K562 (cell line): ENCODE results near the gene ST6GALNAC6. TPM values are rescaled to one million over a fixed set of nuclear protein-coding genes. Genes with fewer than 3 reads are reported as not detected.
A peak's percentile ranks its signal among the peaks of the same experiment; 100 is the strongest.

Experiments used
- ATAC-seq: fragments of 200-7000 bp; cut with Tn5 transposase; 3 replicates; pipeline ENCODE4 v1.9.1; 2020; ENCODE audit warnings: moderate library complexity
- BruUV-seq: library from RNA; stranded (reverse); fragments of 400-500 nt; replicated peaks from 2 replicates; lab custom pipeline; 2021; lab: Mats Ljungman, UMichigan
- CTCF ChIA-PET: fragments of 300-600 bp; formaldehyde crosslinking; extraction: SDS; loops from one replicate; lab custom pipeline; 2021; ENCODE audit warnings: low intra/inter-chr PET ratio; lab: Yijun Ruan, JAX
- POLR2A ChIA-PET: fragments of 300-600, 350-650 bp; sonication (Branson Sonifier 250); formaldehyde crosslinking; extraction: SDS; loops from one replicate; lab custom pipeline; 2021; ENCODE audit warnings: antibody characterized with exemption, inconsistent platforms; lab: Yijun Ruan, JAX
- DNase-seq, 4 experiments: peaks; one replicate each; pipeline versions ENCODE4 v3.0.0 to v3.0.0-alpha.2; 2011 to 2018; ENCODE audit warnings: low spot score in 3 of 4, mixed read lengths in 3 of 4; ENCODE audit errors: extremely low read depth in 1 of 4
- FAIRE-seq: peaks from 2 replicates; lab custom pipeline; 2011; peaks lifted over from hg19 to GRCh38; lab: Jason Lieb, UNC
- H2AFZ ChIP-seq: 2 replicates; pipeline ENCODE4 v1.6.0; 2011; ENCODE audit warnings: low read depth, low read length, control low read depth, inconsistent platforms
- H3K27ac ChIP-seq: fragments of 200-600 bp; 3 replicates; pipeline ENCODE4 v1.8.0; 2011; ENCODE audit warnings: low read depth, mild to moderate bottlenecking, control low read depth, inconsistent platforms, low read length, moderate library complexity, mixed read lengths; ENCODE audit errors: extremely low read depth
- H3K27me3 ChIP-seq, 2 experiments: fragments of 300-600 bp in 1 of 2; 2 replicates in 1 of 2; 3 replicates in 1 of 2; pipeline versions ENCODE4 v1.6.0 to v1.8.0; 2011; ENCODE audit warnings: inconsistent platforms in 2 of 2, low read length in 2 of 2, mild to moderate bottlenecking in 1 of 2, mixed read lengths in 1 of 2, moderate library complexity in 1 of 2; ENCODE audit not compliant: control insufficient read depth in 2 of 2, insufficient read depth in 2 of 2
- H3K36me3 ChIP-seq: fragments of 300-600 bp; 3 replicates; pipeline ENCODE4 v1.8.0; 2011; ENCODE audit warnings: mild to moderate bottlenecking, low read length, inconsistent platforms; ENCODE audit not compliant: control insufficient read depth, insufficient read depth
- H3K4me1 ChIP-seq, 2 experiments: fragments of 200-600 bp in 1 of 2; replicated peaks in 1 of 2; 2 replicates in 1 of 2; 3 replicates in 1 of 2; pipeline versions ENCODE4 v1.5.1 to v1.8.0; 2011; ENCODE audit warnings: inconsistent platforms in 2 of 2, low read length in 2 of 2, mild to moderate bottlenecking in 1 of 2, mixed read lengths in 1 of 2, moderate library complexity in 1 of 2; ENCODE audit not compliant: control insufficient read depth in 2 of 2, insufficient read depth in 2 of 2
- H3K4me2 ChIP-seq: 2 replicates; pipeline ENCODE4 v1.6.1; 2011; ENCODE audit warnings: low read length, control low read depth, inconsistent platforms, mixed read lengths; ENCODE audit not compliant: insufficient read depth
- H3K4me3 ChIP-seq: fragments of 200-600 bp; sonication (generic), shearing (Covaris generic); 2 replicates; pipeline ENCODE4 v1.5.1; 2016; ENCODE audit warnings: control low read depth, inconsistent platforms
- H3K79me2 ChIP-seq: fragments of 200-600 bp; 3 replicates; pipeline ENCODE4 v1.8.0; 2011; ENCODE audit warnings: low read length, inconsistent platforms; ENCODE audit not compliant: control insufficient read depth, insufficient read depth
- H3K9ac ChIP-seq, 2 experiments: 2 replicates each; pipeline versions ENCODE4 v1.6.0 to v1.6.1; 2011; ENCODE audit warnings: low read depth in 2 of 2, low read length in 2 of 2, control low read depth in 1 of 2, inconsistent platforms in 1 of 2, mild to moderate bottlenecking in 1 of 2, mixed read lengths in 1 of 2; ENCODE audit not compliant: insufficient read depth in 1 of 2
- H3K9me1 ChIP-seq: one replicate; pipeline ENCODE4 v1.6.0; 2011; ENCODE audit warnings: inconsistent platforms, mild to moderate bottlenecking, low read length, moderate library complexity; ENCODE audit not compliant: control insufficient read depth, insufficient read depth
- H3K9me3 ChIP-seq: replicated peaks from 2 replicates; pipeline ENCODE4 v1.5.1; 2011; ENCODE audit warnings: low read depth, low read length, inconsistent platforms; ENCODE audit not compliant: control insufficient read depth, insufficient read depth
- H4K20me1 ChIP-seq: replicated peaks from 2 replicates; pipeline ENCODE4 v1.6.1; 2011; ENCODE audit warnings: low read length, inconsistent platforms, mixed read lengths; ENCODE audit not compliant: control insufficient read depth, insufficient read depth
- CBX5 ChIP-seq: IDR thresholded peaks from 2 replicates; pipeline ENCODE4 v1.6.1; 2014; ENCODE audit warnings: low read depth, borderline replicate concordance
- DDX20 ChIP-seq: fragments of 450-650 bp; IDR thresholded peaks from 2 replicates; pipeline ENCODE4 v1.6.1; 2016; ENCODE audit warnings: missing genetic modification characterization, low read depth, mild to moderate bottlenecking, missing compliant biosample characterization, moderate library complexity
- GATAD2B ChIP-seq: fragments of 450-650 bp; IDR thresholded peaks from 2 replicates; pipeline ENCODE4 v1.6.1; 2017; ENCODE audit warnings: mild to moderate bottlenecking, borderline replicate concordance
- HDGF ChIP-seq: fragments of 450-650 bp; IDR thresholded peaks from 2 replicates; pipeline ENCODE4 v1.6.1; 2016
- MTA3 ChIP-seq: fragments of 450-650 bp; formaldehyde crosslinking; IDR thresholded peaks from 2 replicates; pipeline ENCODE4 v1.6.1; 2017; ENCODE audit warnings: mild to moderate bottlenecking, borderline replicate concordance
- NR2C2 ChIP-seq, 2 experiments: fragments of 200-800 bp in 1 of 2; sonication (Bioruptor generic) in 1 of 2; sonication (generic) in 1 of 2; formaldehyde crosslinking in 1 of 2; IDR thresholded peaks; 2 replicates each; pipeline versions ENCODE4 v1.6.1 to v1.8.0; 2016 to 2022; ENCODE audit warnings: mild to moderate bottlenecking in 1 of 2, missing compliant biosample characterization in 1 of 2, missing genetic modification characterization in 1 of 2, missing genetic modification reagents in 1 of 2
- PHB2 ChIP-seq: fragments of 450-650 bp; IDR thresholded peaks from 2 replicates; pipeline ENCODE4 v1.6.1; 2017; ENCODE audit warnings: low read depth
- ZNF175 ChIP-seq: fragments of 200-800 bp; sonication (Bioruptor generic); IDR thresholded peaks from 2 replicates; pipeline ENCODE4 v1.6.1; 2016; ENCODE audit warnings: low read depth, mild to moderate bottlenecking, missing genetic modification characterization, missing compliant biosample characterization
- WGBS: fragments of 100-300 bp; shearing (Covaris generic); methylation state at CpG from one replicate; pipeline ENCODE4 v1.1.6; 2016; ENCODE audit warnings: low coverage, mixed read lengths; ENCODE audit not compliant: insufficient coverage; ENCODE audit errors: missing lambda C conversion rate; 5-methylcytosine and 5-hydroxymethylcytosine counted together
- in situ Hi-C: fragments of 300-500 bp; cut with MboI; formaldehyde crosslinking; loops from 4 replicates; pipeline ENCODE4 v1.15.0; 2018; ENCODE audit warnings: inconsistent platforms, mixed read lengths
- intact Hi-C: fragments of 100-400 bp; cut with micrococcal nuclease; formaldehyde crosslinking; loops from 2 replicates; pipeline ENCODE4 v1.14.2; 2022
- polyA plus RNA-seq, 8 experiments: library from polyadenylated mRNA; depleted of rRNA in 4 of 8; stranded (reverse) in 5 of 8; unstranded in 3 of 8; fragments of >200 nt; fragmentation: Nextera tagmentation in 2 of 8; fragmentation: Illumina TruSeq in 1 of 8; extraction: Ambion mirVana in 2 of 8; extraction: Trizol in 1 of 8; gene quantifications; 2 replicates each; pipeline versions ENCODE4 v1.2.1 to v1.2.3, GENCODE V29; 2011 to 2014; ENCODE audit warnings: inconsistent platforms in 1 of 8, missing spikeins in 1 of 8
- total RNA-seq, 7 experiments: library from RNA; depleted of rRNA in 6 of 7; stranded (reverse); fragments of >200 nt in 6 of 7; fragmentation: Illumina TruSeq in 2 of 7; extraction: Trizol in 2 of 7; gene quantifications; 2 replicates each; pipeline versions ENCODE4 v1.2.1 to v1.2.3, GENCODE V29; 2011 to 2021; ENCODE audit warnings: low replicate concordance in 1 of 7
- TF ChIP-seq, protein P1 (sequence below): fragments of 450-650 bp; IDR thresholded peaks from 2 replicates; pipeline ENCODE4 v1.6.1; 2016; ENCODE audit warnings: borderline replicate concordance

Gene ST6GALNAC6
- total and polyA plus RNA-seq, 9 of the 15 experiments (the other 6 are each of a cell fraction or from before 2014, with no cell fraction given), result 0.13 to 23.0 (median 14.5) TPM

DNA sequence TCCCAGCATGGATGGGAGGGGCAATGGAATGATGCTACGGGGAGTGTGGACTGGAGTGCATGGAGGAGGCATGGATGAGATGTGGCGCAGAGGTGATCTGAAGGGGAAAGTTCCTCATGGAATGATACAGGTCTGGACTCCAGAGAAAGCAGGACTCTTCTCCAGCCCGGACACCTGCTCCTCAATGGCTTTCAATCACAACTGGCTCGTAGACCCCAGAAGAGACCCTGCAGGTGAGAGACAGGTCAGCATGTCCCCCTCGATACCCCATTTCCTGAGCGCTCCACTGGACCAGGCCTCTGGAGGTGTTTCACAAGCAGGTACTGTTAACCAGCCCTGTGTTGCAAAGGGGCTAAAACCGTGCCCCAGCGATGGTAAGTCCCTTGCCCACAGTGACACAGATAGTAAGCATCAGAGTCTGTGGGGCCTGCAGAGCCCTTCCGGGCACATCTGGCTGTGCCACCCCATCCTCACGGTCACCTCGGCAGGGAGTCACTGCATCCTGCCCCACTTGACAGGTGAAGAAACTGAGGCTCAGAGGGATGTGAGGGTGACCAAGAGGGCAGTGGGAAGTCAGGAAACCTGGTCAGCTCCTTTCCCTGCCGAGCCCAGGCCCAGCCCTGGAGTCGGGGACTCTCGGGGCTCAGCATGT lies 43.7 kb upstream of the ST6GALNAC6 start:
- no peak overlapping the region for H3K27ac ChIP-seq
- ChIA-PET CTCF (interaction anchor here (0.6 to 3.9 kb wide), 4 partner anchors 92 to 180 kb away, joined by 3 to 57 read pairs (median 20); no protein-coding TSS in a partner anchor), POLR2A (interaction anchor here (0.6 to 2.1 kb wide), 11 partner anchors 9 to 152 kb away, joined by 3 to 10 read pairs (median 4); partner anchors contain the start of genes NAIF1 and PIP5KL1)
- ATAC-seq (no peak; the same call in 2 of the 3 replicates), FAIRE-seq (no peak), DNase-seq (no peak)
- no peak overlapping the region for H3K4me2 ChIP-seq
- H3K9me1 ChIP-seq, result peaks cover 6% of the 10 kb centered on the region
- H3K79me2 ChIP-seq, result no peaks in the 10 kb centered on the region; the same call in 2 of the 3 replicates
- 69% methylated on average over 14 of the region's 14 CpGs for WGBS
- peaks cover 26% of the 10 kb centered on the region; the same call in 2 of the 3 replicates for H3K36me3 ChIP-seq
- in situ Hi-C loops (no loop called here), intact Hi-C loops (loop anchor here (1.0 kb wide), 2 partner anchors 92 to 174 kb away; no protein-coding TSS in a partner anchor)
- no peaks in the 10 kb centered on the region for H3K27me3 ChIP-seq
- TF ChIP-seq HDGF (peak; percentile 41; the same call in 1 of the 2 replicates), ZNF175 (CRISPR knock-in tag) (no peak), DDX20 (tag) (no peak), NR2C2 (CRISPR knock-in tag; IDR thresholded peaks at IDR 0.05) (0 out of 2 replicates have a peak, but pooled peaks have one; percentile 26), NR2C2 (tag; IDR thresholded peaks at IDR 0.05) (no peak), GATAD2B (no peak), CBX5 (no peak), MTA3 (no peak), PHB2 (no peak)
- TF ChIP-seq, protein P1, sequence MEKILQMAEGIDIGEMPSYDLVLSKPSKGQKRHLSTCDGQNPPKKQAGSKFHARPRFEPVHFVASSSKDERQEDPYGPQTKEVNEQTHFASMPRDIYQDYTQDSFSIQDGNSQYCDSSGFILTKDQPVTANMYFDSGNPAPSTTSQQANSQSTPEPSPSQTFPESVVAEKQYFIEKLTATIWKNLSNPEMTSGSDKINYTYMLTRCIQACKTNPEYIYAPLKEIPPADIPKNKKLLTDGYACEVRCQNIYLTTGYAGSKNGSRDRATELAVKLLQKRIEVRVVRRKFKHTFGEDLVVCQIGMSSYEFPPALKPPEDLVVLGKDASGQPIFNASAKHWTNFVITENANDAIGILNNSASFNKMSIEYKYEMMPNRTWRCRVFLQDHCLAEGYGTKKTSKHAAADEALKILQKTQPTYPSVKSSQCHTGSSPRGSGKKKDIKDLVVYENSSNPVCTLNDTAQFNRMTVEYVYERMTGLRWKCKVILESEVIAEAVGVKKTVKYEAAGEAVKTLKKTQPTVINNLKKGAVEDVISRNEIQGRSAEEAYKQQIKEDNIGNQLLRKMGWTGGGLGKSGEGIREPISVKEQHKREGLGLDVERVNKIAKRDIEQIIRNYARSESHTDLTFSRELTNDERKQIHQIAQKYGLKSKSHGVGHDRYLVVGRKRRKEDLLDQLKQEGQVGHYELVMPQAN, result 0 out of 2 replicates have a peak, but pooled peaks have one; percentile 15
- no peak overlapping the region for H2AFZ ChIP-seq
- H3K4me1 ChIP-seq, result peaks cover 44 to 71% of the 10 kb centered on the region in 2 experiments
- H3K9ac ChIP-seq, result peak overlapping the region in 1 of 2 experiments; percentile 54; a peak in 1 of 4 replicates
- 0 out of 2 replicates have a peak, but pooled peaks cover 5% of the 10 kb centered on the region for H4K20me1 ChIP-seq
- no TSS peak for BruUV-seq
- H3K9me3 ChIP-seq, result no peaks in the 10 kb centered on the region
- no peak overlapping the region for H3K4me3 ChIP-seq
